ENCODE data around the gene GRM7. TPM values are rescaled to one million over a fixed set of nuclear protein-coding genes. Genes with fewer than 3 reads are reported as not detected.

The GRM7 gene
- total and polyA plus RNA-seq, 2 experiments from 2014 or later, result 0.62 to 1.7 TPM

DNA sequence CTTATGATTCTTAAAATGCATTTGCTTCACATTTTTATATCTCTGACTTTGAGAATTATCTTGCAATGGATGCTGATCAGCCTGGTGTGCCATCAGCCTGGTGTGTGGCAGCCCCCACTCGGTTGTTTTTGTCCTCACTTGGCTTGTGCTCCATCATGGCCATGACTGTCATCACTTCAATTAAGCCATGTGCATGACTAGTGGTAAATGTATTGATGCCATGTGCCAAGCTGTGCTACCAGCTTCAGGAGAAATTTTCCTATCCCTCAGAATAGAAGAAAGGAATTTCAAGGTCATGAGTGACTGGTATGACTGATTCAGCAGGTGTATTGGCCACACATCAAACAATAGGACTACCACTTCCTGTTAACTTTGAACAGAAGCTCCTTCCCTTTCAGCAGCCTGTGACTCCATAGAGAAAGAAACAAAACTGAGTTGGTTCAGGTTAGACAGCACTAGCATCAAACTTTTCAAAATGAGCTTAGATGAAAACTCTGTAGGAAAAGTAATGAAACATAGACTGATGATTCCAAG, 251.7 kb downstream of the GRM7 start:
- no peak overlapping the region for H3K4me3 ChIP-seq
- DNase-seq (ENCODE audit: low read depth in 1 of 2, low spot score in 1 of 2), result no peak
- H3K4me1 ChIP-seq (ENCODE audit: low read depth), result no peaks in the 10 kb centered on the region
- no peak overlapping the region for H3K27ac ChIP-seq
- H3K9me3 ChIP-seq (ENCODE audit: low read depth), result no peaks in the 10 kb centered on the region
- H3K36me3 ChIP-seq, result no peaks in the 10 kb centered on the region
- TF ChIP-seq, protein P1, sequence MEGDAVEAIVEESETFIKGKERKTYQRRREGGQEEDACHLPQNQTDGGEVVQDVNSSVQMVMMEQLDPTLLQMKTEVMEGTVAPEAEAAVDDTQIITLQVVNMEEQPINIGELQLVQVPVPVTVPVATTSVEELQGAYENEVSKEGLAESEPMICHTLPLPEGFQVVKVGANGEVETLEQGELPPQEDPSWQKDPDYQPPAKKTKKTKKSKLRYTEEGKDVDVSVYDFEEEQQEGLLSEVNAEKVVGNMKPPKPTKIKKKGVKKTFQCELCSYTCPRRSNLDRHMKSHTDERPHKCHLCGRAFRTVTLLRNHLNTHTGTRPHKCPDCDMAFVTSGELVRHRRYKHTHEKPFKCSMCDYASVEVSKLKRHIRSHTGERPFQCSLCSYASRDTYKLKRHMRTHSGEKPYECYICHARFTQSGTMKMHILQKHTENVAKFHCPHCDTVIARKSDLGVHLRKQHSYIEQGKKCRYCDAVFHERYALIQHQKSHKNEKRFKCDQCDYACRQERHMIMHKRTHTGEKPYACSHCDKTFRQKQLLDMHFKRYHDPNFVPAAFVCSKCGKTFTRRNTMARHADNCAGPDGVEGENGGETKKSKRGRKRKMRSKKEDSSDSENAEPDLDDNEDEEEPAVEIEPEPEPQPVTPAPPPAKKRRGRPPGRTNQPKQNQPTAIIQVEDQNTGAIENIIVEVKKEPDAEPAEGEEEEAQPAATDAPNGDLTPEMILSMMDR (IDR thresholded peaks at IDR 0.05; ENCODE audit: low read depth, low read length), result no peak
- H3K27me3 ChIP-seq, result no peaks in the 10 kb centered on the region

GRCh38 chr3:7144697-7145308, 283.9 kb downstream of the GRM7 start:
- Histone ChIP-seq H3K27me3 (no peaks in the 10 kb centered on the region), H3K4me3 (no peak overlapping the region), H3K27ac (no peak overlapping the region), H3K4me1 (ENCODE audit: low read depth) (no peaks in the 10 kb centered on the region), H3K9me3 (ENCODE audit: low read depth) (no peaks in the 10 kb centered on the region), H3K36me3 (no peaks in the 10 kb centered on the region)
- DNase-seq (ENCODE audit: low read depth in 1 of 2, low spot score in 1 of 2), result peak; percentile 0 to 64
- TF ChIP-seq, protein P1 (IDR thresholded peaks at IDR 0.05; ENCODE audit: low read depth, low read length), result peak; percentile 26

- no peak for DNase-seq (ENCODE audit: low read depth in 1 of 2, low spot score in 1 of 2)
- H3K27me3 ChIP-seq, result no peaks in the 10 kb centered on the region
- H3K4me1 ChIP-seq (ENCODE audit: low read depth), result no peaks in the 10 kb centered on the region
- no peak overlapping the region for H3K4me3 ChIP-seq
- H3K27ac ChIP-seq, result no peak overlapping the region
- no peaks in the 10 kb centered on the region for H3K36me3 ChIP-seq
- TF ChIP-seq, protein P1 (IDR thresholded peaks at IDR 0.05; ENCODE audit: low read depth, low read length), result no peak
- no peaks in the 10 kb centered on the region for H3K9me3 ChIP-seq (ENCODE audit: low read depth)
Observed at GRCh38 chr3:7146529-7146928, 285.6 kb downstream of the GRM7 start.

DNA sequence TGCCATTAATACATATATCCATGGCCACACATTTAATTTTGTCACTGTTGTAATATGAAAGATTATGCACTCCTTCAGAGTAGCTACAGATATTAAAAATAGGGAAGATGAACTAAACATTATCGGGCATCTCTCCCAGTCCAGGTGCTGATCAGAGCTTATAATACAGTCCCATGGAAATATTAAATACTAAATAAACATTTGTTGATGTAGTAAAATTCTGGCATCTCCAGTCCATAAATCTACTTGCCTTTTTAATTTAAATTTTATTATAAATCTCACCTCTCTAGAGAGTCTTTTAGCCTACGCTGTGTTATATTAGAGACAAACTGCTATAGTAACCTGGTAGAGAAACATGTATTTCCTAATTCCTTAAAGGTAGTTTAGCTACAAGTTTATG, 297.6 kb downstream of the GRM7 start:
- H3K9me3 ChIP-seq (ENCODE audit: low read depth), result no peaks in the 10 kb centered on the region
- no peaks in the 10 kb centered on the region for H3K36me3 ChIP-seq
- TF ChIP-seq, protein P1 (IDR thresholded peaks at IDR 0.05; ENCODE audit: low read depth, low read length), result no peak
- H3K27me3 ChIP-seq, result no peaks in the 10 kb centered on the region
- H3K4me1 ChIP-seq (ENCODE audit: low read depth), result no peaks in the 10 kb centered on the region
- no peak for DNase-seq (ENCODE audit: low read depth in 1 of 2, low spot score in 1 of 2)
- H3K4me3 ChIP-seq, result no peak overlapping the region
- no peak overlapping the region for H3K27ac ChIP-seq

DNA sequence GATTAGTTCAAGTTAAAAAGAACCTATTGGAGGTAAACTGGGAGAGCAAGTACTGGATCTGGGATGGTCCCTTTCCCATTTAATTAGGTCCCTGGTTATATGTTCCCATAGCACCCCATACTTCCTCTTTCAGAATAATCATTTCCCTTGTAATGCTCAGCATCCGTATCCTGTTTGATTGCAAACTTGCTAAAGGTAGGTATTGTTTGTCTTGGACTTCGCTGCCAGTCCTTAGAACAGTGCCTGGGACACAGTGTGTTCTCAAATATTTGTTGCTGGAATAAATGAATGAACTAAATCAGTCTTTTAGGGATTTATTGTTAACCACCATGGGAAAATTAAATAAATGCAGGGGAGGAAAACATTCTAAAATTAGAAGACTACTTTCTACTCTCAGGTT, 299.8 kb downstream of the GRM7 start:
- Histone ChIP-seq H3K36me3 (no peaks in the 10 kb centered on the region), H3K27ac (no peak overlapping the region), H3K9me3 (ENCODE audit: low read depth) (no peaks in the 10 kb centered on the region), H3K4me3 (no peak overlapping the region), H3K27me3 (no peaks in the 10 kb centered on the region), H3K4me1 (ENCODE audit: low read depth) (no peaks in the 10 kb centered on the region)
- TF ChIP-seq, protein P1 (IDR thresholded peaks at IDR 0.05; ENCODE audit: low read depth, low read length), result no peak
- no peak for DNase-seq (ENCODE audit: low read depth in 1 of 2, low spot score in 1 of 2)
